HG02571 (cell line): Measurements from ENCODE around the gene TTC39B.
"Not testable (repeated sequence)": the region's sequence is repeated elsewhere in the genome, so short reads cannot be mapped to it uniquely, and the experiment has no call there.

ENCODE experiments used
- ATAC-seq: cut with Tn5 transposase; IDR thresholded peaks from one replicate; pipeline ENCODE4 v1.9.1; 2021; ENCODE audit warnings: mild to moderate bottlenecking, moderate library complexity; ENCODE audit not compliant: unreplicated experiment

TTC39B gene

DNA sequence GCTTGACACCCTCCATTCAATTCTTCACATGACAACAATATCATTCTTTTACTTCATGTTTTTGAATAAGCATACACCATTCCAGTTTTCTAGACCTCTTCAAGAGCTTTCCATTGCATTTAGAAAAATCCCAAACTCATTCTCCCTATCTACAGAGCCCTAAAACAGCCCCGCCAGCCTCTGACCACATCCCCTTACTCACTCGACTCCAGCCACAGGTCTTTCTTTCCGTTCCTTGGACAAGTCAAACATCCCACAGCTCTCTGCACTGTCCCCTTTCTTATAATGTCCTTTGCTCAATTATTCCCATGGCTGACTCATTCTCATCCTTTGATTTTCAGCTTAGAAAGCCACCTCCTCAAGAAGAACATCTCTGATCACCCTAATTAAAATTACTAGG is 38.2 kb downstream of the TTC39B start:
- no peak for ATAC-seq

DNA sequence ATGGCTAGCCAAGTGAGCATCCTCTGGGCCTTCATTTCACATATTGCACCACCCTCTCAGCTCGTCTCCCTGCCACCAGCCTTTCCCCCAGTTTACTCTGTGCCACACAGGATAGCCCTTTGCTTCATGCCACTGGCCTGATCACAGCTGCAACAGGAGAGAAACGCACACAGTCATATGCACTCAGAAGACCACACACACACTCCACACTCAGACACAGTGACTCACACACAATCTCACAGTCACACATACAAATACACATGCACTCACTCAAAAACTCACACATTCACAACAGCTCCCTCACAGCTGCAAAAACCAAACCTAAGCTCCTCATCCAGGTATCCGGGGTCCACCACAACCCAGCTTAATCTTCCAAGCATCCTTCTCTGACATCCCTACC is 38.7 kb downstream of the TTC39B start:
- ATAC-seq: no peak

DNA sequence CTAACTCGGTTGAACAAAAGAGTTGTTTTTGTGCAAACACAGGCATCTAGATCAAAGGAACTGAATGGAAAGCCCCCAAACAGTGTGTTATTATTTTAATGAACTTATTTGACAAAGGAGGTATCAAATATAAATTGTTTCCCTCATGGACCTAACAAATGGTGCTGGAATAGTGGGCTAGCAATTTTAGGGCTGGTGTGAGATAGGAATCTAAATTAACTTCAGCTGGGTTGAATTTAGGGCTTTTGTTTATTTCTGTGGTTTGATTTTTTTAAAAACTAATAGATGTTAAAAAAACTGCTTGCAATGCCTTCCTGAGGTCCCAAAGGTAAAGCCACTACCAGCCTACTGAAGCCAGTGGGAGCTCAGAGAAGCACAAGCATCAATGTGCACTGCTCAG is 42.1 kb downstream of the TTC39B start:
- no peak for ATAC-seq

DNA sequence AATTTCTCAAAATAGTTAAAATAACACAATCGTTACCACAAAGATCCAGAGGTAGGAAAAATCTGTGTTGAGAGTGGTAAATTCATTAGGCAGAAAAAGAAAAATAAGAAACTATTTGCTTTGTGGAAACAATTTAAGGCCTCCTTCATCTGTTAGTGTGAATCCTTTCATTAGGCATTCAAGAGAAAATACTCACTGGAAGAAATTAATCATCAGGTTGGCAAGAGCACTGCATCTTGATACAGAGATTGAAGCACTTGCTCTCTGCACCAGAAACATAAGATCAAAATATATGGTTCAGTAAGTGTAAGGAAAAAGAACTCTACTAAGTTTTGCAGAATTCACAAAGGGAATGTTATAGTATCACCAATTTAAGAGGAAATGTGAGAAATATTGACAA is 44.4 kb downstream of the TTC39B start:
- no peak for ATAC-seq

DNA sequence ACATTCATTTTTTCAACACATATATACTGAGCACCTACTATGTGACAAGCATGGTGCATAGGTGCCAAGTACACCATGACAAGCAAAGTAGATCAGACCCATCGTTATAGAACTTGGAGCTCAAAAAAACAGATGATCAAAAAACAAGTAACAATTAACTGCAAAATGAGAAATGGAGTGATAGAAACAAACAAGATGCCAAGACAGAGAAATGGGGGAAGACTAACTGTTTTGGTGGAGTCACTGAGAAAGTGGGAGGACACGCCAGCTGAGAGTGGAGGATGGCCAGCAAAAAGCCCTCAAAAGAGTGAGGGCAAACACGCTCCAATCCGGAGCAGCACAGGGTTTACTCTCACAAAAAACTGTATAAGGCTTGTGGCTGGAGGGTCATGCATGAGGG is 50.6 kb downstream of the TTC39B start:
- ATAC-seq: no peak

DNA sequence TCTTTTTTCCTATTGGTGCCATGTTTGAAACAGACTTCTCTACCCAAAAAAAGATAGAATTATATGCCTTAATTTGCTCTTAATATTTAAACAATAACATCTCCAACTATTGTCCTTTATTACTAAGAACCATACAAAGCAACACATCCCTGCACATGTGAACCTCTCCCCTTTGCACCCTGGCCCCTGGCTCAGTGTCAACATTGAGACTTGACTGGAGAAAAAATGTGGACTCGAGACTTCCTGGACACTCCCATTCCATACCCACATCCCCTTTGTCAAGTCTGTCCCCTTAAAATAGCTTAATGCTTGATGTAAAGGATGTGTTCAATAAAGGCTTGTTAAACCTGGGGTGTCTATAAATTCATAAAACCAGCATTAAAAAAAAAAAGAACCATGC is 53.2 kb downstream of the TTC39B start:
- ATAC-seq: no peak

DNA sequence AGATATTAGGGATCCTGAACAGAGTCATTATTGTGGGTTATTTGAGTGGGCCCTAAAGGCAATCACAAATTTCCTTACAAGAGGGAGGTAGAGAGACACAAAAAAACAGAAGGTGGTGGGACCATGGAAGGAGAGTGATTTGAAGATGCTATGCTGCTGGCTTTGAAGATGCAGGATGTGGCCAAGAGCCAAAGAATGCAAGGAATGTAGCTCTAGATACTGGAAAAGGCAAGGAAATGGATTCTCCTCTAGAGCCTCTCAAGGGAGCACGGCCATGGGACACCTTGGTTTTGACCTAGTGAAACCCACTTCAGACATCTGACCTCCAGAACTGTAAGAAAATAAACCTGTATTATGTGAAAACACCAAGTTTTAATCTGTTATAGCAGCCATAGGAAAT is 53.8 kb downstream of the TTC39B start:
- ATAC-seq: no peak

DNA sequence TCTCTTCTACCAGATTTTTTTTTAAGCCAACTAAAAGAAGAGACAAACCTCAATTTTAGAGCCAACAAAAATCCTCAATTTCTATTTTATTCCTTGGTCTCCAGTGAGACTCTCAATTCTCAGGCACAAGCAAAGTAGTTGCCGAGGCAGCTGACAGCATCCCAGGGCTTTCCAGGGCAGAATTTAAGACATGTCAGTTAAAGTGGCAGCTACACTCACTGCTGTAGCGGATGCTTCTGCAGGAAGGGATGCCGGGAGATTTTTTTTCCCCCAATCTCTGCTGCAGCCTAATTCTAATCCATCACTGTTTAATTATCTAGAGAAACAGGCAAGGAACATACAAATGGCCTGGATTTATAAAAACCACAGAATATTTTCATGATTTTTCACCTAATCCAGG is 57.0 kb downstream of the TTC39B start:
- ATAC-seq: no peak

DNA sequence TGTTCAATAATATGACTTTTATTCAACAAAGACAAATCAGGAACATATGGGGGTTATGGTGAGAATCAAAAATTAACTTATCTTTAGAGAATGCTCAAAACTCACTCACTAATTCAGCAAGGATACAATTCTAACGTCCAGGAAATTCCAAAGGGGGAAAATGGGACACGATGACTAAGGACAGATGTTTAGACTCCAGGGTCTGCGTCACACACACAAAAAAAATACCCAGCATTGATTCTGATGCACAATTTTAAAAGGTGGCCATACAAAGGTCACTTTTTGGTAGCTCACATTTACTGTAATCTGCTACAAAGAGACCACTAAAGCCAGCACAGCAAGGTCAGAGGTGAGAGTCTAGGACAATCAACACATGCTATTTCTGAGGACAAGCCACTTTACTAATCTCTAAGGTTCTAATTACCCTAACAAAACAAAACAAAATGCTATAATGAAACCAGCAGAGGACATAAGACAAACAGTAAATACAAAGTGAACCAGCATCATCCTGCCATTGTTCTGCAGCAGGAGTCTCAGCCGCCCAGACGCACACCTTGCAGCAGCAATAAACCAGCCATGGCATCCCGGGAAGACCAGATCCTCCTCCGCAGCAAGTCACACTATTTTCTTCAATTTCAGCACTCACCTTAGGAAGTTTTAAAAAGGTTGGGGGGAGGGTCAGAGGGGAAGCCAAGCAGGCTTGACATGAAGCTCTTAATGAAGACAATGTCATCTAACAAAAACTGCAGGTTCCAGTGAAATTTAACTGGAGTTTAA is 57.8 kb downstream of the TTC39B start:
- ATAC-seq: no peak

DNA sequence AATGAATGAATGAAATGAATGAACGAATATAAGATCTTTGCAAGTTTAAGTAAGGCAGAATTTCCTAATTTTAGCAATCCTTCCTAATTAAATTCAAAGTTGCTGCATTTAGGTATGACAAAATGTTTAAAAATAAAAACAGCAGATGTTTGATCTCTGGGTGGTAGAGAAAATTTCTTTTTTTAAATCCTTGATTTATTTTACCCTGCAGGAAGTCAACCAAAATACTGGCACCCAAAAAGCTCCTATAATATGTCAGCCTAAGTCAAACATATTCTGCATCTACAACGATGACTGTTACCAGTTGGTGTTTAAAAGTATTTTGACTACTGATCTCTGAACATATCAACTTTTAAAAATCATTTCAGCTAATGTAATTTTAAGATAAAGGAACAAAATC is 58.4 kb downstream of the TTC39B start:
- ATAC-seq: no peak

DNA sequence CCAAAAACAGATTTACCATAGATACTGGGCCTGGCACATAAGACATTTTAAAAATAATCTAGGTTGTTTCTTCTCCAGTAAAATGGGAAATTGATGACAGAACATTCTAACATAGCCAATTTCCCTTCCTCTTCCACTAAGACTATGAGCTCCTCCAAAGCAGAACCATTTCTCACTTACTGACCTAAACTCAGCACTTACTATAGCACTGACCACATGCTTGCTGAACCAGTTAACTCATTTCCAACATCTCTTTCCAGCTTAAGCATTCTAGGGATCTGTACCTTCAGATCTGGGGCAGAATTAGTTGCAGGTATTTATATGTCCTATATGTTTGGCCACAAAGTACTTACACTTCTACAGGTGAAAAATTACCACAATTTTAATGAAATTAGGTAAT is 58.9 kb downstream of the TTC39B start:
- ATAC-seq: no peak

DNA sequence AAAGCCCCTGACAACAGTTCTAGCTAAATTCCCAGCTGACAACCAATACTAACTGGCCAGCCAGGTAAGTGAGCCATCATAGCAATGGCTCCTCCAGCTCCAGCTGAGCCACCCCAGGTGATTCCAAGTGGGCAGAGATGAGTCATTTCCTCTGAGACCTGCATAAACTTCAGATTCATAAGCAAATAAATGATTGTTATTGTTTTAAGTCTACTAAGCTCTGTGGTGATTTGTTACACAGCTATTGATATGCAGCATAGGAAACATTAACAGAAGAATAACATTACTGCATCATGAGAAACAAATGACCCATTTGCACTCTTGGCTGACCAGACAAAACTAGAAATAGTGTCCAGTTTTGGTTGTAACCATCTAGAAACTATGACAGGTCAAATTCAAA is 60.3 kb downstream of the TTC39B start:
- ATAC-seq: no peak

DNA sequence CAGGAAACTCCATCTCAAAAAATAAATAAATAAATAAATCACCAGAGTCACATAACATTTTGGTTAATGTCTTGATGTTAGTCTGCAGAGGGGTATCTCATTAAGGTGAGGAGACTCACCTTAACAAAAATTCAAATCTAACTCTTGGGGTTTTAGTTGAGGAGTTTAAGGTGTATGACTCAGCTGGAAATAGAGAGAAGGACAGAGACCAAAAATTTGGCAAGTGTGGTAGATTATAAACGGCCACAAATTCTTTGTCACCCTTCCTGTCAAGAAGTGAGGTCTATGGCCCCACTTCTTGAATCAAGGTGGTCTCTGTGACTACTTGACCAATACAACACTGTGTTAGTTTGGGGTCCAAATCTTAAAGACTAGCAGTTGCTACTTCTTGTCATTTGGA is 60.8 kb downstream of the TTC39B start:
- ATAC-seq: no peak

DNA sequence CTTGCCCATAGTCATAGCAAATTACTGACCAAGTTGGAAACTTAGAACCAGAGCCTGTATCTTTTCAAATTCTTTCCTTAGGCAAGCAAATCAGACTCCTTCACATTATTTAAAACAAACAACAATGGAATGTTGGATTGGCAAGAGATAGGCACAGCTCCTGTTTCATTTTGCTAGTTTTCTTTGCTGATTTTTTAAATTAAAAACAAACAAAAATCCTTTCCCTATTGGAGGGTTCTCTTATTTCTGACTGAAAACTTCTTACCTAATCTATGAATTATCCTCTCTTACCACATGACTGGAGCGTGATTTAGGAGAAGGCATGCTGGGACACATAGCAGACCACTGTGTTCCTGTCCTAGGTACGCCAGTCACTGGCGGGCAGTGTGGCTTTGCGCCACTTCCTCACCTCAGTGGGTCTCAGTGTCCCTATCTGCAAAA is 63.0 kb downstream of the TTC39B start:
- no peak for ATAC-seq

DNA sequence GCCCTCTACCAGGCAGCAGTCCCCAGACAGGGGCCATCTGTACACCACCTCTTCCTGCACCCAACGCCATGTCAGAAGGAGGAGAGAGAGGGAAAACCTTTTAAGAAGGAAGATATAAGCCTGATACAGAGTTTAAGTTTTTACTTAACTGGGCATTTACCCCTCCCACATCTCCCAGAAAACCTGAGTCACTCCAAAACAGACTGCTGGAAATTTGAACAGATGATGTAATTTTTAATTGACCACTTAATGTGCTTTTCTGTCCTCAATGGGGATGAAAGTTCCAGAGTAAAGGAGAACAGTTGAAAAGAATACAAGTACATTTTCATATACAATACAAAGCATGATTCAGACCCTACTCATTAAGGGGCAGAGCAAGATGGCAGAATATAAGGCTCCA is 63.9 kb downstream of the TTC39B start:
- ATAC-seq: no peak

DNA sequence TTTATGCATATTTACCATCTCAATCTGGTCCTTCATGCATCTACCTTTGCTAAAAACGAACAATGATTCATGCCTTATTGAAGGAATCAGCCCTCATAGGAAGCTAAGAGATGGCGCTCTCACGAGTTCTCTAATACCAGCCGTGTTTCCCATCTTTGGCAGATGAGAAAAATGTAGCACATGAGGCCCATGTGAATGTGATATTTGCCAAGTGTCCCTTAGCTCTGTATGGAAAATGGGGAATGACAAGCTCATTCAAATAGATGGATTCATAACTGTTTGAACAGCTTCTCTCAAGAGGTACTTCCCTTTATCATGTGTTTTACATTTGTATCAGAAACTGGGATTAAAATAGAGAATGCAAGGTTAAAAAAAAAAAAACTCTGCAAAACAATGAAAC is 66.1 kb downstream of the TTC39B start:
- no peak for ATAC-seq

DNA sequence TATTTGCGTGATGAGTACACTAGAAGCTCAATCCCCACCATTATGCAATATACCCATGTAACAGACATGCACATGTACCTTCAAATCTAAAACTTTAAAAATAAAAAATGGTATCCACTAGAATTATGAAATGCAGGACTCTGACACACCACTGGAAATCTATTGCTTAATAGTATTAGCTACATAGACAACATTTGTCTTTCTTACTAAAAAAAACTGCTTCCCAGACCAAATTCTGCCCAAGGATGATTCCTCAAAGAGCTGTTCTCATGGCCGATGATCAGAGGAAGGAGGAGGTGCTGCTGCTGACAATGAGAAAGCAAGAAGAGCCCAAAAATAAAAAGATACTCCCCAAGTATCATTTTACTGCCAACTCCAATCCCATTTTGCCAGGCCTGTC is 67.2 kb downstream of the TTC39B start:
- no peak for ATAC-seq

DNA sequence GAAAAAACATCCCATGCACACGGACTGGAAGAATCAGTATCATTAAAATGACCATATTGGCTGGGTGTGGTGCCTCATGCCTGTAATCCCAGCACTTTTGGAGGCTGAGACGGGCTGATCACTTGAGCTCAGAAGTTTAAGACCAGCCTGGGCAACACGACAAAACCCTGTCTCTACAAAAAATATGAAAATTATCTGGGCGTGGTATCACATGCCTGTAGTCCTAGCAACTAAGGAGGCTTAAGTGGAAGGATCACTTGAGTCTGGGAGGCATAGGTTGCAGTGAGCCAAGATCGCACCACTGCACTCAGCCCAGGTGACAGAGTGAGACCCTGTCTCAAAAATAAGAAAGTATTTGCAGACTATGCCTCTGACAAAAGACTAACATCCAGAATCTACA is 68.4 kb downstream of the TTC39B start:
- ATAC-seq: no peak

DNA sequence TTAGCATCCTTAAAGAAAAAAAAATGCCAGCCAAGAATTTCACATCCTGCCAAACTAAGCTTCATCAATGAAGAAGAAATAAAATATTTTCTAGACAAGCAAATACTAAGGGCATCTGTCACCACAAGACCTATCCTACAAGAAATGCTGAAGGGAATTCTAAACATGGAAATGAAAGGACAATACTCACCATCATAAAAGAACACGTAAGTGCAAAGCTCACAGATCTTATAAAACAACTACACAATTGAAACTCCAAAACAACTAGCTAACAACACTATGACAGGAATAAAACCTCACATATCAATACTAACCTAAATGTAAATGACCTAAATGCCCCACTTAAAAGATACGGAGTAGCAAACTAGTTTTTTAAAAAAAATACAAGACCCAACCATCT is 71.4 kb downstream of the TTC39B start:
- ATAC-seq: no peak

DNA sequence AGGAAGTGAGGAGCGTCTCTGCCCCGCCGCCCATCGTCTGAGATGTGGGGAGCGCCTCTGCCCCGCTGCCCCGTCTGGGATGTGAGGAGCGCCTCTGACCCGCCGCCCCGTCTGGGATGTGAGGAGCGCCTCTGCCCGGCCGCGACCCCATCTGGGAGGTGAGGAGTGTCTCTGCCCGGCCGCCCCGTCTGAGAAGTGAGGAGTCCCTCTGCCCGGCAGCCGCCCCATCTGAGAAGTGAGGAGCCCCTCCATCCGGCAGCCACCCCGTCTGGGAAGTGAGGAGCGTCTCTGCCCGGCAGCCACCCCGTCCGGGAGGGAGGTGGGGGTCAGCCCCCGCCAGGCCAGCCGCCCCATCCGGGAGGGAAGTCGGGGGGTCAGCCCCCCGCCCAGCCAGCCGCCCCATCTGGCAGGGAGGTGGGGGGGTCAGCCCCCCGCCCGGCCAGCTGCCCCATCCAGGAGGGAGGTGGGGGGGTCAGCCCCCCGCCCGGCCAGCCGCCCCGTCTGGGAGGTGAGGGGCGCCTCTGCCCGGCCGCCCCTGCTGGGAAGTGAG is 73.0 kb downstream of the TTC39B start:
- ATAC-seq: not testable (repeated sequence)

DNA sequence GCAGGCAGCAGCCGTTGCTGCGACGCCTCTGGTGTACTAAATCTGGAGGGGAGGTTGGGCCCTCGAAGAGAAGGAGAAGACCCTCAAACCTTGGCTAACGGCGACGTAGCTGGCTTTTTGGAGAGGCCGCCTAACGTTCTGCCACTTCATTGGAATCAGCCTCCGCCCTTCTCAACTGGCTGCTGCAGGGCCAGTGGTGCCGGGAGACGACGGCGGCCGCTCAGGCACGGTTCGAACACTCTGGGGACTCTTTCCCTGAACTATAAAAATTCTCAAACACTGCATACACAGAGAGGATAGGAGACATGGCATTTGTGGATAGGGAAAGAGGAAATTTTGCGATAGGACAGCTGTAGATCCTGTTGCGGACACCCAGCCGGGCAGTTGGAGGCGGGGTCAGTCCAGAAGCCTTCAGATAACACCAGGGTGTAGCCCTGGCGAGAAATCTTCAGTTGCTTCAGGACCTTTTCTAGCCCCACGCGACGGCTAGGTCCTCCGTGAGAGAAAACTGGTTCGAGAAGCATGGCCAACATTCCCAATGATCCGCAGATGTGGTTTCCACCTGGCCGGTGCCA is 74.2 kb downstream of the TTC39B start:
- not testable (repeated sequence) for ATAC-seq

DNA sequence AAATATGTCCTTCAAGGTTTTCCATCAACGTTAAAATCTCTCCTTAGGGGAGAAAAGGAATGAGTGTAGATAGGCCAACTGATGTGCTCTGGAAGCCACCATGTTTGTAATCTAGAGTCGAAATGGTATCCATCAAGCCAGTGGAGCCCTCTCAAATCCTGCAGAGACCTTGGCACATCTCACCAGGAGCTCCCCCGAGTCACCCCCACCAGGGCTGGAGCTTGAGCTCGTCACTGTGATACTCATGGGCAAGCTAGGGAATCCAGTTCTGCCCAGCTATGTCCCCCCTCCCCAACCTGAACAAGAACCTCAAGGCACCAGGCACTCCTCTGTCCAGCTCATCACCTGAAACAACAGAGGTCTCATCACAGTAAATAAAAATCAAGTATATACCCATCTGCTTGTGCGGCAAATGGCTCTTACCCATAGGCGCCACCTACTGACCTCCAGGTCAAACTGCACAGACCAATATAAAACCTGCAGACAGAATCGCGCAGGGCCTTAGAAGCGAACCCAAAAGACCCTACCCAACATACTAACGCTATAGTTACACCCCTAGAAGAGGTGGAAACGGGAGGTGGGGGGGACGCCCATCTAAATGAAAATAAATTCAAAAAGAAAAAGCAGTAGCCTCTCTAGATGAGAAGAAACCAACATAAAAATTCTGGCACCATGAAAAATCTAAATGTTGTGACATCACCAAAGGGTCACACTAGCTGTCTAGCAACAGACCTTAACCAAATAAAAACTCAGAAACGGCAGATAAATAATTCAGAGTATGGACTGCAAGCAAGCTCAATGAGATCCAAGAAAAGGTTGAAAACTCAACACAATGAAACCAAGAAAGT is 75.0 kb downstream of the TTC39B start:
- ATAC-seq: no peak
